PC-9 (cell line): ENCODE data around the gene ZNF446. TPM values are rescaled to one million over a fixed set of nuclear protein-coding genes. Genes with fewer than 3 reads are reported as not detected.

Experiments used
- Bru-seq: library from RNA; stranded (reverse); fragments of 400-500 nt; gene quantifications from one replicate; lab custom pipeline; 2021; lab: Mats Ljungman, UMichigan
- BruChase-seq, 2 experiments: library from RNA; stranded (reverse); fragments of 400-500 nt; gene quantifications; one replicate each; lab custom pipeline; 2021; lab: Mats Ljungman, UMichigan
- BruUV-seq: library from RNA; stranded (reverse); fragments of 400-500 nt; replicated peaks from 2 replicates; lab custom pipeline; 2021; lab: Mats Ljungman, UMichigan
- CTCF ChIA-PET: fragments of 300-600 bp; sonication (Branson Sonifier 250); formaldehyde crosslinking; loops from one replicate; lab custom pipeline; 2022; ENCODE audit warnings: antibody characterized with exemption; lab: Charles Lee
- POLR2A ChIA-PET: fragments of 300-600 bp; sonication (Branson Sonifier 250); formaldehyde crosslinking; loops from one replicate; lab custom pipeline; 2022; ENCODE audit warnings: antibody characterized with exemption; ENCODE audit not compliant: unreplicated experiment; lab: Charles Lee
- DNase-seq, 2 experiments: peaks; one replicate each; pipeline versions ENCODE4 v3.0.0 to v3.0.0-alpha.2; 2015 to 2022; ENCODE audit warnings: mixed read lengths in 1 of 2
- H2AFZ ChIP-seq: fragments of 200-600 bp; sonication (generic); 2 replicates; pipeline ENCODE4 v1.8.1; 2017; ENCODE audit warnings: antibody characterized with exemption
- H3F3A ChIP-seq: fragments of 200-600 bp; sonication (generic); 2 replicates; pipeline ENCODE4 v1.8.1; 2017; ENCODE audit warnings: antibody characterized with exemption, mild to moderate bottlenecking, low read depth; ENCODE audit not compliant: insufficient read depth
- H3K27ac ChIP-seq: fragments of 200-600 bp; sonication (generic); 2 replicates; pipeline ENCODE4 v1.6.1; 2016; ENCODE audit warnings: mixed run types
- H3K27me3 ChIP-seq: fragments of 200-600 bp; sonication (generic); 2 replicates; pipeline ENCODE4 v1.6.1; 2016; ENCODE audit warnings: low read depth, mixed run types; ENCODE audit not compliant: insufficient read depth
- H3K36me3 ChIP-seq: fragments of 200-600 bp; sonication (generic); 2 replicates; pipeline ENCODE4 v1.6.1; 2016; ENCODE audit warnings: low read depth, mixed run types
- H3K4me1 ChIP-seq: fragments of 200-600 bp; sonication (generic); replicated peaks from 2 replicates; pipeline ENCODE4 v1.6.1; 2016; ENCODE audit warnings: mixed run types; ENCODE audit not compliant: insufficient read depth
- H3K4me2 ChIP-seq: fragments of 200-600 bp; sonication (generic); 2 replicates; pipeline ENCODE4 v1.6.1; 2017; ENCODE audit warnings: mixed run types
- H3K4me3 ChIP-seq: fragments of 200-600 bp; sonication (generic); 2 replicates; pipeline ENCODE4 v1.6.1; 2016; ENCODE audit warnings: mixed run types
- H3K79me2 ChIP-seq: fragments of 200-600 bp; sonication (generic); 2 replicates; pipeline ENCODE4 v1.6.1; 2017; ENCODE audit warnings: low read depth, mixed run types
- H3K9me2 ChIP-seq: fragments of 200-600 bp; sonication (generic); 2 replicates; pipeline ENCODE4 v1.8.1; 2017; ENCODE audit warnings: mild to moderate bottlenecking; ENCODE audit not compliant: insufficient read depth
- H3K9me3 ChIP-seq: fragments of 200-600 bp; sonication (generic); 2 replicates; pipeline ENCODE4 v1.8.1; 2016; ENCODE audit warnings: low read depth; ENCODE audit not compliant: insufficient read depth
- H4K20me1 ChIP-seq: fragments of 200-600 bp; sonication (generic); 2 replicates; pipeline ENCODE4 v1.8.1; 2017; ENCODE audit not compliant: insufficient read depth
- CTCF ChIP-seq: fragments of 200-600 bp; sonication (generic); conservative IDR thresholded peaks from 2 replicates; pipeline ENCODE4 v1.6.1; 2017; ENCODE audit warnings: mixed run types, antibody characterized with exemption, mild to moderate bottlenecking, moderate library complexity
- EZH2 ChIP-seq: fragments of 200-600 bp; sonication (generic); IDR thresholded peaks from 2 replicates; pipeline ENCODE4 v1.8.0; 2017; ENCODE audit warnings: antibody characterized with exemption, low read depth
- intact Hi-C: fragments of 100-400 bp; cut with micrococcal nuclease; formaldehyde crosslinking; loops from one replicate; pipeline ENCODE4 v1.10.0; 2022; ENCODE audit not compliant: unreplicated experiment
- long read RNA-seq: library from polyadenylated mRNA; stranded (forward); transcript quantifications from one replicate; pipeline ENCODE4 v2.0.0, GENCODE V29; 2022
- total RNA-seq: library from RNA; stranded (reverse); gene quantifications from 2 replicates; pipeline ENCODE4 v1.2.3, GENCODE V29; 2021

Gene ZNF446
- 11.0 and 16.5 TPM in 2 replicates for total RNA-seq
- Bru-seq, nascent RNA = percentile 44 among the genes with signal in this experiment
- percentile 49 among the genes with signal in this experiment for BruChase-seq, experiment 1, labeled RNA remaining after a 2-hour chase
- percentile 59 among the genes with signal in this experiment for BruChase-seq, experiment 2, labeled RNA remaining after a 6-hour chase
- long read RNA-seq, transcript ZNF446-203 (7 exons, 2,238 nt) = major isoform, 5 of 24 reads
- long read RNA-seq, partial matches to known transcripts = 1 of 24 reads
- long read RNA-seq, other reads (novel, unspliced or antisense) = 16 of 24 reads

- H3K79me2 ChIP-seq = no peaks in the 10 kb centered on the region
- no peaks in the 10 kb centered on the region for H3K27me3 ChIP-seq
- no peaks in the 10 kb centered on the region for H3K36me3 ChIP-seq
- peak within 1 kb of the TSS; percentile 51 for H3K27ac ChIP-seq
- DNase-seq = peak; percentile 84 to 90
- peak within 1 kb of the TSS; percentile 68 for H3K4me3 ChIP-seq
- ChIA-PET POLR2A (interaction anchor here (1.1 kb wide), 1 partner anchor 113 kb away, joined by 3 read pairs; the partner anchor contains the start of gene ZNF497), CTCF (no interaction called here)
- no peaks in the 10 kb centered on the region for H4K20me1 ChIP-seq
- peaks cover 18% of the 10 kb centered on the region for H3F3A ChIP-seq
- BruUV-seq = no TSS peak
- peak within 1 kb of the TSS; percentile 88 for H3K4me2 ChIP-seq
- H2AFZ ChIP-seq = peak within 1 kb of the TSS; percentile 77
- H3K9me3 ChIP-seq = no peaks in the 10 kb centered on the region
- intact Hi-C loops = loop anchor here (1.0 to 5.0 kb wide), 3 partner anchors 23 to 94 kb away; partner anchors contain the start of genes ZBTB45 and ZNF837
- TF ChIP-seq CTCF (no peak), EZH2 (no peak)
- no peaks in the 10 kb centered on the region for H3K9me2 ChIP-seq
- H3K4me1 ChIP-seq = peaks cover 18% of the 10 kb centered on the region; the same call in 1 of the 2 replicates
Observed at GRCh38 chr19:58475714-58476497, at the start of gene ZNF446. TSS of gene ZNF446 (plus strand) at chr19:58476352. CDS start at chr19:58477219, 867 bp downstream.

- H3F3A ChIP-seq = no peaks in the 10 kb centered on the region
- DNase-seq = no peak
- intact Hi-C loops = no loop called here
- no peaks in the 10 kb centered on the region for H3K9me2 ChIP-seq
- H3K27me3 ChIP-seq = no peaks in the 10 kb centered on the region
- H4K20me1 ChIP-seq = no peaks in the 10 kb centered on the region
- TF ChIP-seq CTCF = no peak
- TF ChIP-seq EZH2 = no peak
- H2AFZ ChIP-seq = no peak overlapping the region
- H3K4me1 ChIP-seq = no peaks in the 10 kb centered on the region
- H3K27ac ChIP-seq = no peak overlapping the region
- no peaks in the 10 kb centered on the region for H3K79me2 ChIP-seq
- no peak overlapping the region for H3K4me2 ChIP-seq
- CTCF ChIA-PET = no interaction called here
- POLR2A ChIA-PET = no interaction called here
- no peaks in the 10 kb centered on the region for H3K36me3 ChIP-seq
- no TSS peak for BruUV-seq
- no peak overlapping the region for H3K4me3 ChIP-seq
- peaks cover 9% of the 10 kb centered on the region; the same call in 1 of the 2 replicates for H3K9me3 ChIP-seq
Observed at GRCh38 chr19:58428617-58429016, 47.5 kb upstream of the ZNF446 start.

- Histone ChIP-seq H3K4me2 (no peak overlapping the region), H3K36me3 (no peaks in the 10 kb centered on the region), H2AFZ (no peak overlapping the region), H3K27ac (no peak overlapping the region), H4K20me1 (no peaks in the 10 kb centered on the region), H3K79me2 (no peaks in the 10 kb centered on the region), H3K9me2 (no peaks in the 10 kb centered on the region), H3F3A (no peaks in the 10 kb centered on the region), H3K27me3 (no peaks in the 10 kb centered on the region), H3K4me3 (no peak overlapping the region), H3K4me1 (no peaks in the 10 kb centered on the region), H3K9me3 (peaks cover 10% of the 10 kb centered on the region; the same call in 1 of the 2 replicates)
- DNase-seq = no peak
- no TSS peak for BruUV-seq
- intact Hi-C loops = no loop called here
- POLR2A ChIA-PET = no interaction called here
- CTCF ChIA-PET = no interaction called here
- TF ChIP-seq EZH2 = no peak
- no peak for TF ChIP-seq CTCF
Observed at GRCh38 chr19:58429745-58430144, 46.4 kb upstream of the ZNF446 start.
